Measurements from ENCODE around the gene VIPR1.

VIPR1 gene

GRCh38 chr3:42544492-42545283, 42.2 kb downstream of the VIPR1 start:
- TF ChIP-seq CTCF (IDR thresholded peaks at IDR 0.05; ENCODE audit: low read depth, low read length), result peak; percentile 26
- DNase-seq (ENCODE audit: low read depth, low spot score), result peak; percentile 9
- in situ Hi-C loops (cut with HindIII; ENCODE audit: low sequenced_read_pairs), result no loop called here
- no peak overlapping the region for H3K4me3 ChIP-seq (ENCODE audit: low read depth, low read length)

GRCh38 chr3:42545284-42545900, 42.9 kb downstream of the VIPR1 start:
- in situ Hi-C loops (cut with HindIII; ENCODE audit: low sequenced_read_pairs), result no loop called here
- no peak for DNase-seq (ENCODE audit: low read depth, low spot score)
- H3K4me3 ChIP-seq (ENCODE audit: low read depth, low read length), result no peak overlapping the region
- no peak for TF ChIP-seq CTCF (IDR thresholded peaks at IDR 0.05; ENCODE audit: low read depth, low read length)

GRCh38 chr3:42546691-42547213, 44.3 kb downstream of the VIPR1 start:
- in situ Hi-C loops (cut with HindIII; ENCODE audit: low sequenced_read_pairs), result no loop called here
- no peak for DNase-seq (ENCODE audit: low read depth, low spot score)
- no peak overlapping the region for H3K4me3 ChIP-seq (ENCODE audit: low read depth, low read length)
- TF ChIP-seq CTCF (IDR thresholded peaks at IDR 0.05; ENCODE audit: low read depth, low read length), result no peak

- DNase-seq (ENCODE audit: low read depth, low spot score), result peak; percentile 55
- in situ Hi-C loops (cut with HindIII; ENCODE audit: low sequenced_read_pairs), result no loop called here
- peak; percentile 98 for TF ChIP-seq CTCF (IDR thresholded peaks at IDR 0.05; ENCODE audit: low read depth, low read length)
- no peak overlapping the region for H3K4me3 ChIP-seq (ENCODE audit: low read depth, low read length)
These were observed 45.0 kb downstream of the VIPR1 start for GRCh38 chr3:42547401-42547945.

GRCh38 chr3:42549131-42549530, 46.7 kb downstream of the VIPR1 start:
- in situ Hi-C loops (cut with HindIII; ENCODE audit: low sequenced_read_pairs), result no loop called here
- TF ChIP-seq CTCF (IDR thresholded peaks at IDR 0.05; ENCODE audit: low read depth, low read length), result no peak
- DNase-seq (ENCODE audit: low read depth, low spot score), result no peak
- H3K4me3 ChIP-seq (ENCODE audit: low read depth, low read length), result no peak overlapping the region

- no peak for TF ChIP-seq CTCF (IDR thresholded peaks at IDR 0.05; ENCODE audit: low read depth, low read length)
- no peak overlapping the region for H3K4me3 ChIP-seq (ENCODE audit: low read depth, low read length)
- no peak for DNase-seq (ENCODE audit: low read depth, low spot score)
- in situ Hi-C loops (cut with HindIII; ENCODE audit: low sequenced_read_pairs), result no loop called here
These were observed 47.8 kb downstream of the VIPR1 start for GRCh38 chr3:42550250-42550649.
